Effector CD8-positive, alpha-beta T cell (primary cell): ENCODE results near the gene STAT4.

Experiments
- DNase-seq: peaks from one replicate; lab custom pipeline; 2025; lab: John Stamatoyannopoulos, UW

STAT4 gene

GRCh38 chr2:191043438-191043837 is 107.4 kb downstream of the STAT4 start:
- DNase-seq, result no peak

DNA sequence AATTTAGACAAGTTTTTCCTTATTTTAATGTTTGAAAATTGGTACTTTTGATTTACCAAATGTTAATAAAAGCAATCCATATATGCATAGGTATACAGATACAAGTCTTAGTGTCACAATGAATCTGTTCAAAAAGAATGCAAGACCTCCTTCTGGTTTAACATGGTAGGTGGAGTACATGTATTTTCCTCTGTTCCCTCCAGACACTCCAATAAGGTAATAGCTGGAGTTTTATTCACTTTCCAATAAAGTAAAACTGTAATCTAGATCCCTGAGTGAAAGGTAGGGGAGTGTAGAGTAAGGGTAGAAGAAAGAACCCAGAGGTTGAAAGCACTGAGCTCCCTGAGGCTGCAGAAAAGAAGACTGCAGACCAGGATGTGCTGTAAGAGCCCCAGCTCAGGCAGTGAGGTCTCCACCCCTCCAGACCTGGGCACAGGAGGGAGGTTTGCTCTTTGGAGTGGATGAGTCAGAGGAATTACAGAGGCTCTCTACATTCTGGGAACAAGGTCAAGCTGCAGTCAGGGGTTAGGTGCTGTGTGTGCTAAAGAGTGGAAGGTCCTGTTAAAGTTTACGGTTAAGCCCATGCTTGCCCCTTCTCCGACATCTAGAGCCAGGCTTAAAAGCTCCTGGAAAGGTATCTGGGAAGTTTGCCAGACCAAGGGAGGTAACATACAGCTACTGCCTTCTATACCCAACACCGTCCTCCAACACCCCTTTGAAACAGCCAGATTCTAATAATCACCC is 109.2 kb downstream of the STAT4 start:
- DNase-seq, result no peak

- DNase-seq, result no peak
Measured at GRCh38 chr2:191039616-191040015, 111.2 kb downstream of the STAT4 start.

DNA sequence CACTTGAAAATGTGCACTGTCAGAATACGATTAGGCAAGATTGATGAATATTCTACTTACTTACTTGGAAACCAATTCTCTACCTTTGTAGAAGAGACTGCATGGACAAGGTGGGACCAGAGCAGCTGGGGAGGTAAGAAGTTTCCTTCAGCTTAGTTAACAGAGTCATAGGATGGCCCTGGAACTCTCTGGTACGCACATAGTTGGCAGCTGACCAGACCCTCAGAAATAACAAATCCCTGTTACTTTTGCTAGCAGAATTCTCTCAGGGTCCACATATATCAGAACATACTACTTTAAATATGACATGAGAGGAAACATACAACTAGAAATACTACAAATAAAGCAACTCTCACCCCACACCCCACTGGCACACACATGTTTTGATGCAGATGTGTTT is 112.1 kb downstream of the STAT4 start:
- no peak for DNase-seq

DNA sequence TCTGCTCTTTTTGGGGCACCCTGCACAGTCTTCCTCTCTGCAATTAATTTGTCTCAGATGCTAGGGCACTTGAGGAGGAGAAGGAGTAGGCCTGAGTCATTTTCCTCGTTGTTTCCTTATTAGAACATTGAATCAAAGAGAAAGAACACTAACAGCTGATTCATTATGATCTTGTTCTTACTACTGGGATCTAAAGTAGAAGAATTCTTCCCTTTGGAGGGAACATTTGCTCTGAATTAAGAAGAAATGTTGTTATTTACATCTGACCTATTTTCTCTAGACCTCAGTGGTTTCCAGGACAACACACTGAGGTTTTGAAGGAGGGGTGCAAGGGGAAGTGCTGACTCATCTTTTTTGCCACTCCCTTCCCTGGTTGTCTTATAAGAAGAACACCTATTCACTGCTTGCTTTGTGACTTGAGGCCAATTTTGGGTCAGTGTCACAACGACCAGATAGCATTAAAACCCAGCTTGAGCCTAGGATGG is 112.5 kb downstream of the STAT4 start:
- no peak for DNase-seq

GRCh38 chr2:191037351-191037750 is 113.4 kb downstream of the STAT4 start:
- DNase-seq, result no peak

DNA sequence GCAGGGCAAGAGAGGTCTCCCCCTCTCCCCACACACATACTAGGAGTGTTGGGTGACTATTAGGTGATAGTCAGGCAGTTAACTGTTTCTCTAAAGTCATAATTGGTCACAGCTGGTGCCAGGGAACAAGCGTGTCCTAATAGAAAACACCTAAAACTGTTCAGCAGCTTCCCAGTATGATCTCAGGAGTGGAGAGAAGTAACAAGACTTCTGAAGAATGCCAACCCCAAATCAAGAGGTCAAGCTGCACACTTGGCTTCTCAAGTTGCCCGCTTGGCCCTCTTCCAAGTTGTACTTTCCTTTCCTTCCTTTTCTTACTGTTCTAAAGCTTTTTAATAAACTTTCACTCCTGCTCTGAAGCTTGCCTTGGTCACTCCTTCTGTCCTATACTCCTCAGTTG is 114.4 kb downstream of the STAT4 start:
- no peak for DNase-seq

DNA sequence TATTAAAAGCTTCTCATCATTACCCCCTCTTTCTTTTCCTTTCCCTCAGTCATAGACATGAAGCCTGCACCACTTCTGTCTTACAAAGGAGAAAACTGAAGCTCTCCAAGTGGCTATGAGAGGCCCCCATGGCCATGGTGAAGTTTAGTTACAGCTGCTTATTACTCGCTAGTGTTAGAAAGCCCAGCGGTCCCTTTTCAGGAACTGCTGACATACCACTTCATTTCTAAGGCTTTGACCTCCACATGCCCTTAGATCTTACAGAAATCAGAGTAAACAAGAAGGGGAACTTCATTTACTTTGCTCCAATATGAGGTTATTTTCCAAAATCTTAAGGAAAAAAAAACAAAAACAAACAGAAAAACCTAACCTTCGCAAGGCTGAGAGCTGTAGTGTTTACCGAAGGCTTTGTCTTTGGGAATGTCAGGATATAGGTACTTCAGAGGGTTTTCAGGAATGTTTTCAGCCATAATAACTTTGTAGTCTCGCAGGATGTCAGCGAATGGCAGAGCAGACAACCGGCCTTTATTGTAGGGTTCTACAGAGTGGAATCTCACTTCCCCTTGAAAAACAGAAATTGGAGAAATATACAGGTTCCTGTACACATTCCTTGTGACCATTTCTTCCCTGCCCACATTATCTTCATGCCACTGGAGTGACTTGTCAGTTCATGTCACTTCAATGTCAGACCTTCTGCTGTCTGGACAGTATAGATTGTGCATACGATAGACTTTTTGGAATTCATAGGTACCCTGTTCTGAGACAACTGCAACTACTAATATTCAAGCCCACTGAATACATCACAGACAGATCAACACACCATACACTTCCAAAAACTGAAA is 118.0 kb downstream of the STAT4 start:
- DNase-seq, result no peak

DNA sequence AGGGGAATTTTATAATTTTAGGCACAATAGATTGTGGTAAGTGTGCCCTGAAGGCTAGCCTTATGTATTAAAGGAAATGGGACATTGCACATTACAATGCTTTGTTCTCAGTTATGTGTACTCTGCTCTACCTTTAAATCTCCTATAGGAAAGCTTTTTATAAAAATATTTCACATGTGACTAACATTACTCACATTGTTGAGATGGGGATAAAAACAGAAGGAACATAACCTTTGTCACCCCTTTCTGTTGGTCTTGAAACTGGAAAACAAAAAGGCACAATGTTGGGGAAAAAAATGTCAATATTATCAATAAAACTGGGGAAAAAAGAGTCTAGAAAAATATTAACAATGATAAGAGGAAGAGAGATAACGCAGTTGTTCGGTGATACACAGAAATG is 119.5 kb downstream of the STAT4 start:
- no peak for DNase-seq

- DNase-seq, result no peak
Measured at GRCh38 chr2:191030521-191031154, 120.2 kb downstream of the STAT4 start.

DNA sequence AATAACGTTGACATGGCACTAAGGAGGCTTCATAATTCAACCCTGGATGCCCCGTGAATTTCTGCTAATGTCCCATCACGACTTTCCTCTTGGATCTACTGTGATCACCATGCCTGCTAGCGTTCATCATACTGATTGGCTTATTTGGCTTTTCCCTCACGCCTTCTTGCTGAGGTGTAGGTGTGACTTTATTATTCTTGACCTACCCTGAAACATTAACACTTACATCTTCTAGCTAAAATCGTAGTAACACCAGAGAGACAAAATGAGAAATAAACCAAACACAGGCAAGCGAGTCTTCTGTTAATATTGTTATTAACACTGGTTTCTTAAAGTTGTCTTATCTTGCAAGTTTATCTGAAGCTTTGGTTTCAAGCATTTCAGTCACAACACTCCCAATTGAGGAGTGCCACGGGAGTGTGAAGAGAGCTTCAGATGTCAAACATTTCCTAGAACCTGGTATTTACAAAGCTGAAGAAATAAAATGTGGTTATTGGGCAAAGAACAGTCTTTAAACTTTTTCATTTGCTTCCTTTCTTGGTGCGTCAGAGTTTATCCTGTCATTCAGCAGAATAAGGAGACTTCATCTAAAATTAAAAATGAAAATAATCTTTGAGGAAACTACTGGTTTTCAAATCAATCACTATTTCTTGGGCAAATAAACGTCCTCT is 121.4 kb downstream of the STAT4 start:
- no peak for DNase-seq

GRCh38 chr2:191026377-191026776 is 124.4 kb downstream of the STAT4 start:
- no peak for DNase-seq

DNA sequence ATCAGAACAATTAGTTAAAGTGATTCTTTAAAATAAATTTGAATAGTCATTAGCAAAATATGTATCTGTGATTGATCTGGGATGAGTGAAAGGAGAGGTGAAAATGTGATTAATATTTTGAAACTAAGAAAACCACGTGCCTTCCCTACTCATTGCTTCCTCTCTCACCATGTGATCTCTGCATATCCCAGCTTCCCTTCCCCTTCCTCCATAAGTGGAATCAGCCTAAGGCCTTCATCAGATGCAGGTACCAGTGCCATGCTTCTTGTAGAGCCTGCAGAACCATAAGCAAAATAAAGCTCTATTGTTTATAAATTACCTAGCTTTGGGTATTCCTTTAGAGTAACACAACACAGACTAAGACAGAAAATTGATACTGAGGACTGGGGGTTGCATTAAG is 125.7 kb downstream of the STAT4 start:
- no peak for DNase-seq

DNA sequence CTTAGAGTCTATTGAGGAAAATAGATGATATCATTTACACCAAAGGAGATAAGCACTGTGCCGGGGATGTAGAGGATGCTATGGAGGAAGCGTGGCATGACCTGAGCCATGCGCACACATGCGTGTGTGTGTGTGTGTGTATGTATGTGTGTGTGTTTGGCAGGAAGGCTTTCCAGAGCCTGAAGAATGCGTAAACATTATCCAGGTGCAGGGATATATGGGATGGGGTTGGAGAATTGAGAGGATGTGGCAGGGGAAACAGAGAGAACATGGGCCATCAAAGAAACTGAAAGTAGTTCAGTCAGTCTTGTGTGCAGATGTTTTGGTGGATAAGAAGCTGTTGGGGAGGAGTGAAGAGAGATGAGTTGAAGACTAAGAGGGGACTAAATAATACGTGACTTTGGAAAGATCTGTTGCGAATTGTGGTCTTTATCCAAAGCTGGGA is 127.5 kb downstream of the STAT4 start:
- DNase-seq, result no peak

- DNase-seq, result no peak
Measured at GRCh38 chr2:191020742-191021381, 129.9 kb downstream of the STAT4 start.

- DNase-seq, result peak; percentile 90
Measured at GRCh38 chr2:191020221-191020741, 130.5 kb downstream of the STAT4 start.

DNA sequence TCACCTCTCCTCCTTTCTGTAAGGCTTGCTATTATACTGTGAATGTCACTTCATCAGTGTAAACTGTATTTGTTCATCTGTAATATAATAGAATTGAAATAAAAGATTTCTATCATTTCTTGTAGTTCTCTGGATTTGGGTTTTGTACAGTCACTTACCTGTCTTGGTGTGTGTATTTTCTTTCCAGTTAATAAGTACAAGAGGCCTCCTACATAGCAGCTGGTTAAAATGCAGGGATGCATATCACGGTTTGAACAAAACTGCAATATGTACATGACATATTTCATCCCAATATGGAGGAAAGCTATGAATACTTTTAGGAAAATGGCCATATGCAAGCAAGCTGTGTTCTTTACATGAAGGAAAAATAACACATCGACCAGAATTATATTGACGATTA is 131.4 kb downstream of the STAT4 start:
- DNase-seq, result no peak

- no peak for DNase-seq
Measured at GRCh38 chr2:191018643-191019119, 132.1 kb downstream of the STAT4 start.

DNA sequence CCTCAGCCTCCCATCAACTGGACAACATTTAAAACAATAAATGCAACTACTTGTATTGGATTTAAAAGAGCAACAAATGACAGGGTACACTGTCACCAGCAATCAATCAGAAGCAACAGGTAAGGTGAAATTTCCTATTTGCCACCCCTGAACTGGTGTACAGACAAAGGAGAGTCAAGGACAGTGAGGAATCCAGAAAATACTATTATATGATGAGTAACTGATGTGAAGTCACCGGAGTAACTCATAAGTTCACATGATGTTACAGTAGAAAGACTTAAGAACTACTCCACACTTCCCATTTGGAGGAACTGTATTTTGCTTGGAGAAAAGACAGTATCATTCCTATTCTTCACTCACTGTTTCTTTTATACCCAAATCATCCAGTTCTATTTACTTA is 132.7 kb downstream of the STAT4 start:
- no peak for DNase-seq

DNA sequence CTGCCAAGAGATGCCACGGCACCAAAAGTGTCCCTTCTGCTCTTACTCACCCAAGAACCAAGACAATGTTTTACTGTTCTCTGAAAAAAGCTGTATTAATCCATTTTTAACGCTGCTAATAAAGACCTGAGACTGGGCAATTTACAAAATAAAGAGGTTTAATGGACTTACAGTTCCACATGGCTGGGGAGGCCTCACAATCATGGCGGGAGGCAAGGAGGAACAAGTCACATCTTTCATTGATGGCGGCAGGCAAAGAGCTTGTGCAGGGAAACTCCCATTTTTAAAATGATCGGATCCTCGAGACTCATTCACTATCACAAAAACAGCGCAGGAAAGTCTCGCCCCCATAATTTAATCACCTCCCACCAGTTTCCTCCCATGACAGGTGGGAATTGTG is 135.0 kb downstream of the STAT4 start:
- no peak for DNase-seq

DNA sequence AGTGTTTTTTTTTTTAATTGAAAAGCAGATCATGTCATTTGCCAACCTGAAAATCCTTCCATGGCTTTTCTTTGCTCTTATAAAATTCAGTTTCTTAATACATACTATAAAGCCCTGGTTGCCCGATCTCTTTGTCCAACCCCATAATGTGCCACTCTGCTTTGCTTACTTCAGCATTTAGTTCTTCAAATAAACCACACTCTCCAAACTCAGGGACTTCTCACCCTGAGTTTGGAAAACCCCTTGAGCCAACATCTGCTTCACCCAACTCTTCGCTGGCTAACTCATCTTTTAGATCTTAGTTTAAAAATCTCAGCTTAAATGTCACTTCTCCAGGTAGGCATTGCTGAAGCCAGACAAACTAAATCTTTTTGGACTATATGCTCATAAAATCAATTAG is 135.6 kb downstream of the STAT4 start:
- no peak for DNase-seq
